ENCODE results near the gene SERPINI1. TPM values are rescaled to one million over a fixed set of nuclear protein-coding genes. Genes with fewer than 3 reads are reported as not detected.

The SERPINI1 gene
- total and polyA plus RNA-seq, 10 donors, result 5.3 to 13.6 (median 9.0) TPM

- H3K4me1 ChIP-seq, result peaks cover 19 to 90% (median 71%) of the 10 kb centered on the region in 6 donors
- 73 to 92% (median 83%) methylated on average over 3 of the region's 3 CpGs for WGBS, 5 donors
These were observed 7.3 kb upstream of the SERPINI1 start for GRCh38 chr3:167728176-167728575.

GRCh38 chr3:167728632-167729323 lies 6.7 kb upstream of the SERPINI1 start:
- peaks cover 0 to 21% (median 0%) of the 10 kb centered on the region in 6 donors for H3K36me3 ChIP-seq
- no peak overlapping the region for H3K4me3 ChIP-seq
- no peak overlapping the region for H3K27ac ChIP-seq
- WGBS, 5 donors, result 74 to 85% (median 77%) methylated on average over 3 of the region's 3 CpGs
- H3K9me3 ChIP-seq, result no peaks in the 10 kb centered on the region
- TF ChIP-seq CTCF (IDR thresholded peaks at IDR 0.05 in 8 of 11, conservative IDR thresholded peaks at IDR 0.05 in 3 of 11) (no peak), POLR2AphosphoS5 (IDR thresholded peaks at IDR 0.05) (no peak), POLR2A (IDR thresholded peaks at IDR 0.05) (no peak)
- no peak for DNase-seq
- H3K27me3 ChIP-seq (replicated peaks in 1 of 7), result no peaks in the 10 kb centered on the region
- H3K4me1 ChIP-seq, result peaks cover 25 to 90% (median 77%) of the 10 kb centered on the region in 6 donors
- intact Hi-C loops (cut with DNase I; ENCODE audit: low total_unique reads), result no loop called here

More at GRCh38 chr3:167728176-167728575, 7.3 kb upstream of the SERPINI1 start:
- H3K4me3 ChIP-seq, result no peak overlapping the region
- intact Hi-C loops (cut with DNase I; ENCODE audit: low total_unique reads), result no loop called here
- H3K27me3 ChIP-seq (replicated peaks in 1 of 7), result no peaks in the 10 kb centered on the region
- H3K27ac ChIP-seq, result no peak overlapping the region
- DNase-seq, result no peak
- H3K36me3 ChIP-seq, result peaks cover 0 to 25% (median 0%) of the 10 kb centered on the region in 6 donors
- H3K9me3 ChIP-seq, result no peaks in the 10 kb centered on the region
- no peak for TF ChIP-seq CTCF (IDR thresholded peaks at IDR 0.05 in 8 of 11, conservative IDR thresholded peaks at IDR 0.05 in 3 of 11)
- no peak for TF ChIP-seq POLR2AphosphoS5 (IDR thresholded peaks at IDR 0.05)
- TF ChIP-seq POLR2A (IDR thresholded peaks at IDR 0.05), result no peak

- intact Hi-C loops (cut with DNase I; ENCODE audit: low total_unique reads), result no loop called here
- TF ChIP-seq POLR2AphosphoS5 (IDR thresholded peaks at IDR 0.05), result no peak
- no peak for TF ChIP-seq CTCF (IDR thresholded peaks at IDR 0.05 in 8 of 11, conservative IDR thresholded peaks at IDR 0.05 in 3 of 11)
- no peak for TF ChIP-seq POLR2A (IDR thresholded peaks at IDR 0.05)
- H3K27me3 ChIP-seq (replicated peaks in 1 of 7), result no peaks in the 10 kb centered on the region
- no peak for DNase-seq
- H3K4me1 ChIP-seq, result peaks cover 25 to 86% (median 74%) of the 10 kb centered on the region in 6 donors
- H3K27ac ChIP-seq, result no peak overlapping the region
- no peak overlapping the region for H3K4me3 ChIP-seq
- WGBS, 5 donors, result 84 to 98% (median 91%) methylated on average over 2 of the region's 2 CpGs
- H3K36me3 ChIP-seq, result peaks cover 0 to 15% (median 0%) of the 10 kb centered on the region in 6 donors
- H3K9me3 ChIP-seq, result no peaks in the 10 kb centered on the region
These were observed 5.9 kb upstream of the SERPINI1 start for GRCh38 chr3:167729591-167729990.

GRCh38 chr3:167731393-167731792 lies 4.1 kb upstream of the SERPINI1 start:
- no peak for DNase-seq
- Histone ChIP-seq H3K27me3 (replicated peaks in 1 of 7) (no peaks in the 10 kb centered on the region), H3K9me3 (no peaks in the 10 kb centered on the region), H3K4me3 (no peak overlapping the region), H3K4me1 (peaks cover 23 to 87% (median 77%) of the 10 kb centered on the region in 6 donors), H3K27ac (no peak overlapping the region), H3K36me3 (peaks cover 0 to 9% (median 0%) of the 10 kb centered on the region in 6 donors)
- intact Hi-C loops (cut with DNase I; ENCODE audit: low total_unique reads), result no loop called here
- TF ChIP-seq POLR2A (IDR thresholded peaks at IDR 0.05) (no peak), POLR2AphosphoS5 (IDR thresholded peaks at IDR 0.05) (no peak), CTCF (IDR thresholded peaks at IDR 0.05 in 8 of 11, conservative IDR thresholded peaks at IDR 0.05 in 3 of 11) (no peak)
- 95 to 100% (median 96%) methylated on average over 2 of the region's 2 CpGs for WGBS, 5 donors

Data from spleen (tissue), 11 donors.